Lower leg skin (tissue), 3 donors: ENCODE results near the gene CBX1.

Source experiments
- CTCF ChIP-seq, 3 donors: fragments of 450-650 bp; IDR thresholded peaks; one replicate each; pipeline ENCODE4 v1.5.1; 2016; ENCODE audit warnings: antibody characterized with exemption in 3 of 3, mild to moderate bottlenecking in 3 of 3, moderate library complexity in 2 of 3
- POLR2A ChIP-seq, 2 donors: fragments of 450-650 bp; IDR thresholded peaks; one replicate each; pipeline ENCODE4 v1.6.1; 2016 to 2017; ENCODE audit warnings: antibody characterized with exemption in 2 of 2, mild to moderate bottlenecking in 1 of 2, moderate library complexity in 1 of 2

- TF ChIP-seq CTCF (IDR thresholded peaks at IDR 0.05) (no peak), POLR2A (IDR thresholded peaks at IDR 0.05) (no peak)
These were observed 12.0 kb upstream of the CBX1 start for GRCh38 chr17:48113201-48113676.
